Kidney (tissue), 14 donors: ENCODE results near the gene RTF1. TPM values are rescaled to one million over a fixed set of nuclear protein-coding genes. Genes with fewer than 3 reads are reported as not detected.

ENCODE experiments used
- DNase-seq, 5 donors: peaks; one replicate each; pipeline ENCODE4 v3.0.0-alpha.2; 2013 to 2020
- FAIRE-seq: peaks from 2 replicates; lab custom pipeline; 2012; peaks lifted over from hg19 to GRCh38; lab: Jason Lieb, UNC
- H3K27ac ChIP-seq, 2 donors: one replicate each; pipeline ENCODE4 v1.7.0; 2013; ENCODE audit warnings: low read depth in 2 of 2, low read length in 2 of 2, inconsistent platforms in 1 of 2
- H3K27me3 ChIP-seq: one replicate; pipeline ENCODE4 v1.7.1; 2013; ENCODE audit warnings: low read length, inconsistent platforms; ENCODE audit not compliant: control insufficient read depth, insufficient read depth
- H3K36me3 ChIP-seq, 3 donors: one replicate each; pipeline versions ENCODE4 v1.7.0 to v1.7.1; 2013; ENCODE audit warnings: low read length in 3 of 3, control low read depth in 1 of 3, inconsistent platforms in 1 of 3; ENCODE audit not compliant: insufficient read depth in 3 of 3, control insufficient read depth in 2 of 3
- H3K4me1 ChIP-seq, 3 donors: one replicate each; pipeline versions ENCODE4 v1.7.0 to v1.7.1; 2013; ENCODE audit warnings: low read length in 3 of 3, inconsistent platforms in 1 of 3, low read depth in 1 of 3; ENCODE audit not compliant: control insufficient read depth in 2 of 3, insufficient read depth in 2 of 3
- H3K4me3 ChIP-seq, 3 donors: one replicate each; pipeline versions ENCODE4 v1.7.0 to v1.8.1; 2013; ENCODE audit warnings: low read length in 3 of 3, control low read depth in 1 of 3, inconsistent platforms in 1 of 3
- H3K9ac ChIP-seq, 3 donors: one replicate each; pipeline versions ENCODE4 v1.7.0 to v1.7.1; 2013; ENCODE audit warnings: low read length in 3 of 3, control low read depth in 1 of 3, inconsistent platforms in 1 of 3
- H3K9me3 ChIP-seq, 3 donors: one replicate each; pipeline versions ENCODE4 v1.7.0 to v1.7.1; 2013; ENCODE audit warnings: low read length in 3 of 3, control low read depth in 1 of 3, inconsistent platforms in 1 of 3; ENCODE audit not compliant: control insufficient read depth in 2 of 3, insufficient read depth in 1 of 3
- CTCF ChIP-seq: IDR thresholded peaks from 3 replicates; pipeline ENCODE4 v1.5.1; 2012; ENCODE audit warnings: mild to moderate bottlenecking, moderate library complexity, borderline replicate concordance; ENCODE audit not compliant: insufficient read depth; ENCODE audit errors: extremely low read depth
- intact Hi-C: fragments of 100-400 bp; cut with DNase I; formaldehyde crosslinking; loops from one replicate; pipeline ENCODE4 v1.11.1; 2022
- polyA plus RNA-seq: library from polyadenylated mRNA; stranded (reverse); fragments of 350-450 nt; fragmentation: Illumina TruSeq; extraction: RNeasy Lipid Tissue Mini Kit (QIAGEN cat#74804); gene quantifications from one replicate; pipeline ENCODE4 v1.2.3, GENCODE V29; 2014; ENCODE audit warnings: low read depth, low replicate concordance; ENCODE audit not compliant: insufficient read depth
- total RNA-seq: library from RNA; stranded (reverse); fragmentation: NEBNext Ultra II Directional; extraction: Animal tissue kit (Norgen Biotek cat#: 25700); gene quantifications from one replicate; pipeline ENCODE4 v1.2.1, GENCODE V29; 2021
- donor health status: control.
- donor health status: control.
- donor health status: control.
- donor health status: control.
- donor health status: control.
- donor health status: DM: yes; HTN: yes; CAD: no.
- donor health status: Normal renal cell carcinoma (clear cell type).

The RTF1 gene
- total and polyA plus RNA-seq, 2 donors from 2014 or later = 14.8 to 29.7 TPM

- H3K36me3 ChIP-seq = no peaks in the 10 kb centered on the region
- intact Hi-C loops = no loop called here
- DNase-seq (peak in 4 of 5 donors; percentile 10 to 64 (median 20)), FAIRE-seq (no peak)
- no peak for TF ChIP-seq CTCF
- no peaks in the 10 kb centered on the region for H3K9me3 ChIP-seq
- peaks cover 0 to 11% (median 0%) of the 10 kb centered on the region in 3 donors for H3K4me1 ChIP-seq
- H3K9ac ChIP-seq = no peak overlapping the region
- H3K27ac ChIP-seq = no peak overlapping the region
- peaks cover 15% of the 10 kb centered on the region for H3K27me3 ChIP-seq
- peak overlapping the region in 1 of 3 donors; percentile 27 for H3K4me3 ChIP-seq
Measured at GRCh38 chr15:41502795-41503668, 86.1 kb downstream of the RTF1 start.

DNA sequence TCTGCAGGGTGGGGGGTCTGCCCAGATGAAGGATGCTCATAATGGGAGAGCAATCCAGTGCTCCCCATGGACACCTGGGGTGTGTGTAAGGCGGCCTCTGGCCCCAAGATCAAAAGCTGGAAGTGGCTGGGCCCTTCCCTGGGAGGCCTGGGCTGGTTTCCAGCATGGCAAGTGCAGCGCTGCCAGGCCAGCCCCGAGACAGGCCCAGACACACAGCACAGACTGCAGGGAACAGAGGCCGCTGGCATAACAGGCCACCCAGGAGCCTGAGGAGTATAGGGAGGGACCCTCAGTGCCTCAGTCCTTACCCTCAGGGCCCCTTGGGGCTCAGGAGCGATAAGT, 86.7 kb downstream of the RTF1 start:
- H3K36me3 ChIP-seq = no peaks in the 10 kb centered on the region
- FAIRE-seq (no peak), DNase-seq (no peak)
- intact Hi-C loops = no loop called here
- H3K4me1 ChIP-seq = peaks cover 0 to 11% (median 0%) of the 10 kb centered on the region in 3 donors
- no peak overlapping the region for H3K4me3 ChIP-seq
- H3K9ac ChIP-seq = no peak overlapping the region
- H3K9me3 ChIP-seq = no peaks in the 10 kb centered on the region
- no peak for TF ChIP-seq CTCF
- H3K27ac ChIP-seq = no peak overlapping the region
- peaks cover 14% of the 10 kb centered on the region for H3K27me3 ChIP-seq

DNA sequence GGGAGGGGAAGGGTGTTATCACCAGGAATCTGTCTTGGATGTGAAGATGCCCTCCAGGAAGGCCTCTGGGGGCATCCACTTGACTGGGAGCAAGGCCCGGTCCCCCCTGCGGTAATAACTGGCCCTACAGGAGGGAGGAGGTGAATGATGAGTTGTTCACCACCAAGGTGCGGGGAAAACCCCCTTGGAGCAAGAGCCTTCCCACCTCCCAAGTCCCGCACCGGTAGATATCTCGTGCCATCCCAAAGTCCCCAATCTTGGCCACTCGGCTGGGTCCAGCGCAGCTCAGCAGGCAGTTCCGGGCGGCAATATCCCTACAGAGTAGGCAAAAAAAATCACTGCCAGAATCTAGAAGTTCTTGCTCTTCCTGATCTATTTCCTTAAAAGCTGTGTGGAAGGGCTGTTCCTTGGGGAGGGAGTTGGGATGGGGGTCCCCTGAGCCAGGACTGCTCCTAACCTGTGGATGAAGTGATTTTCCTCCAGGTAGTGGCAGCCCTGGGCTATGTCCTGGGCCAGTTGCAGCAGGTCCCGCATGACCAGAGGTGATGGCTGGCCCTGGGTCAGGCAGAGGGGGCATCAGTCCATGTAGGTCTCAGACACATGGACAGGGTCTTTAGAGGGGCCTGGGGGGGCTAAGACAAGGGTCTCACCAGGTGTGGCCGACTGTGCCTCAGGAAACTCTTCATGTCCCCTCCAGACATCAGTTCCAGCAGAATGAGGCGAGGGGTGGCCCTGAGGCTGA, 88.0 kb downstream of the RTF1 start:
- intact Hi-C loops = no loop called here
- Histone ChIP-seq H3K9me3 (no peaks in the 10 kb centered on the region), H3K4me1 (peaks cover 0 to 11% (median 0%) of the 10 kb centered on the region in 3 donors), H3K36me3 (no peaks in the 10 kb centered on the region), H3K27ac (no peak overlapping the region), H3K4me3 (no peak overlapping the region), H3K27me3 (peaks cover 10% of the 10 kb centered on the region), H3K9ac (no peak overlapping the region)
- FAIRE-seq = no peak
- TF ChIP-seq CTCF = no peak
- no peak for DNase-seq
